Upper lobe of left lung (tissue), 6 donors: Measurements from ENCODE around the gene CERS1. TPM values are rescaled to one million over a fixed set of nuclear protein-coding genes. Genes with fewer than 3 reads are reported as not detected.

Source experiments
- ATAC-seq, 2 donors: fragments of 200-7000 bp; cut with Tn5 transposase; one replicate each; pipeline ENCODE4 v1.9.1; 2022; ENCODE audit warnings: mild to moderate bottlenecking in 2 of 2, moderate library complexity in 2 of 2; ENCODE audit not compliant: low FRiP score in 2 of 2
- DNase-seq, 2 donors: peaks; one replicate each; pipeline ENCODE4 v3.0.0-alpha.2; 2019 to 2020
- H3K27ac ChIP-seq, 4 donors: fragments of 200-600 bp; sonication (generic); one replicate each; pipeline ENCODE4 v1.5.1; 2016 to 2019
- H3K27me3 ChIP-seq, 4 donors: fragments of 200-600 bp; sonication (generic); one replicate each; pipeline ENCODE4 v1.5.1; 2017 to 2019
- H3K36me3 ChIP-seq, 4 donors: fragments of 200-600 bp; sonication (generic); one replicate each; pipeline ENCODE4 v1.5.1; 2016 to 2019
- H3K4me1 ChIP-seq, 4 donors: fragments of 200-600 bp; sonication (generic); one replicate each; pipeline ENCODE4 v1.5.1; 2018 to 2019
- H3K4me3 ChIP-seq, 4 donors: fragments of 200-600 bp; sonication (generic); one replicate each; pipeline ENCODE4 v1.5.1; 2017 to 2019; ENCODE audit warnings: mild to moderate bottlenecking in 2 of 4, moderate library complexity in 1 of 4
- H3K9me3 ChIP-seq, 4 donors: fragments of 200-600 bp; sonication (generic); one replicate each; pipeline ENCODE4 v1.5.1; 2018 to 2019
- CTCF ChIP-seq, 6 experiments: fragments of 450-650 bp in 4 of 6; fragments of 200-600 bp in 2 of 6; sonication (generic) in 2 of 6; IDR thresholded peaks; one replicate each; pipeline ENCODE4 v1.5.1; 2016 to 2019; ENCODE audit warnings: antibody characterized with exemption in 6 of 6
- EP300 ChIP-seq, 4 donors: sonication (generic); formaldehyde crosslinking; IDR thresholded peaks; one replicate each; pipeline ENCODE4 v1.5.1; 2017; ENCODE audit warnings: antibody characterized with exemption in 4 of 4, control low read depth in 2 of 4
- POLR2A ChIP-seq, 4 donors: fragments of 450-650 bp; IDR thresholded peaks; one replicate each; pipeline ENCODE4 v1.5.1; 2016 to 2017; ENCODE audit warnings: antibody characterized with exemption in 4 of 4, mild to moderate bottlenecking in 2 of 4
- POLR2AphosphoS5 ChIP-seq, 2 donors: sonication (generic); formaldehyde crosslinking; IDR thresholded peaks; one replicate each; pipeline ENCODE4 v1.5.1; 2017; ENCODE audit warnings: antibody characterized with exemption in 2 of 2
- WGBS, 2 donors: methylation state at CpG; one replicate each; pipeline ENCODE4 v1.1.5; 2017 to 2018; 5-methylcytosine and 5-hydroxymethylcytosine counted together
- total RNA-seq, 6 donors: library from RNA; depleted of rRNA in 4 of 6; stranded (reverse); fragments of >200 nt in 4 of 6; gene quantifications; one replicate each; pipeline versions ENCODE4 v1.1.0 to v1.2.1, GENCODE V29; 2016 to 2021
- donor health status: DM: no; HTN: no; CAD: no; lungs with moderate emphysema.
- donor health status: DM: no; HTN: yes; CAD: no; lungs with severe emphysema.

The CERS1 gene
- total RNA-seq, 6 donors from 2014 or later: 0.20 to 0.30 TPM; not detected in 4

- no peaks in the 10 kb centered on the region for H3K27me3 ChIP-seq
- no peak overlapping the region for H3K27ac ChIP-seq
- no peak overlapping the region for H3K4me3 ChIP-seq
- H3K4me1 ChIP-seq: peaks cover 0 to 9% (median 8%) of the 10 kb centered on the region in 4 donors
- H3K9me3 ChIP-seq: no peaks in the 10 kb centered on the region
- TF ChIP-seq POLR2AphosphoS5 (IDR thresholded peaks at IDR 0.05) (no peak), EP300 (IDR thresholded peaks at IDR 0.05) (no peak), POLR2A (IDR thresholded peaks at IDR 0.05) (no peak), CTCF (IDR thresholded peaks at IDR 0.05) (no peak)
- H3K36me3 ChIP-seq: peaks cover 77 to 100% (median 98%) of the 10 kb centered on the region in 4 donors
- DNase-seq (no peak), ATAC-seq (no peak)
- WGBS, 2 donors: 78 to 92% methylated on average over 8 to 9 of the region's 9 CpGs
Observed at GRCh38 chr19:18861235-18861634, 34.7 kb downstream of the CERS1 start.

DNA sequence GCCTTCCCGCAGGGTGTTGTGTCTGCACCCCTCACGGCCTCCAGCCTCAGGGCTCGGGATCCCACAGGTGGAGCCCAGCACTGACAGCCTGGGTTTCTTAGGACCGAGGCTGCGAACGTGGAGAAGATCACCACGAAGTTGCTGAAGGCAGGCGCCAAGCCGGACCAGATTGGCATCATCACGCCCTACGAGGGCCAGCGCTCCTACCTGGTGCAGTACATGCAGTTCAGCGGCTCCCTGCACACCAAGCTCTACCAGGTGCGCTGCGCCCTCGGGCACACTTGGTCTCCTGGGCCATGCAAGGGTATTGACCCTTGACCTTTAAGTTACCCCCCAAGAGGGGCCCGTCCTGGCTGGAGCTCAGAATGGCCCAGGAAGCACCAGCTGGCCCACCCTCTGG, 35.2 kb downstream of the CERS1 start:
- TF ChIP-seq POLR2AphosphoS5 (IDR thresholded peaks at IDR 0.05) (no peak), CTCF (IDR thresholded peaks at IDR 0.05) (no peak), EP300 (IDR thresholded peaks at IDR 0.05) (no peak), POLR2A (IDR thresholded peaks at IDR 0.05) (no peak)
- DNase-seq (no peak), ATAC-seq (no peak)
- Histone ChIP-seq H3K4me3 (no peak overlapping the region), H3K36me3 (peaks cover 77 to 100% (median 98%) of the 10 kb centered on the region in 4 donors), H3K4me1 (peaks cover 0 to 9% (median 8%) of the 10 kb centered on the region in 4 donors), H3K9me3 (no peaks in the 10 kb centered on the region), H3K27me3 (no peaks in the 10 kb centered on the region), H3K27ac (no peak overlapping the region)
- WGBS, 2 donors: 89 to 90% methylated on average over 11 to 14 of the region's 17 CpGs

- Histone ChIP-seq H3K27ac (peak overlapping the region in 1 of 4 donors; percentile 18), H3K4me1 (peaks cover 0 to 9% (median 8%) of the 10 kb centered on the region in 4 donors), H3K9me3 (no peaks in the 10 kb centered on the region), H3K36me3 (peaks cover 77 to 100% (median 98%) of the 10 kb centered on the region in 4 donors), H3K4me3 (no peak overlapping the region), H3K27me3 (no peaks in the 10 kb centered on the region)
- DNase-seq: no peak
- no peak for ATAC-seq
- no peak for TF ChIP-seq POLR2AphosphoS5 (IDR thresholded peaks at IDR 0.05)
- 69 to 85% methylated on average over 11 of the region's 11 CpGs for WGBS, 2 donors
Observed at GRCh38 chr19:18860302-18860700, 35.7 kb downstream of the CERS1 start.

DNA sequence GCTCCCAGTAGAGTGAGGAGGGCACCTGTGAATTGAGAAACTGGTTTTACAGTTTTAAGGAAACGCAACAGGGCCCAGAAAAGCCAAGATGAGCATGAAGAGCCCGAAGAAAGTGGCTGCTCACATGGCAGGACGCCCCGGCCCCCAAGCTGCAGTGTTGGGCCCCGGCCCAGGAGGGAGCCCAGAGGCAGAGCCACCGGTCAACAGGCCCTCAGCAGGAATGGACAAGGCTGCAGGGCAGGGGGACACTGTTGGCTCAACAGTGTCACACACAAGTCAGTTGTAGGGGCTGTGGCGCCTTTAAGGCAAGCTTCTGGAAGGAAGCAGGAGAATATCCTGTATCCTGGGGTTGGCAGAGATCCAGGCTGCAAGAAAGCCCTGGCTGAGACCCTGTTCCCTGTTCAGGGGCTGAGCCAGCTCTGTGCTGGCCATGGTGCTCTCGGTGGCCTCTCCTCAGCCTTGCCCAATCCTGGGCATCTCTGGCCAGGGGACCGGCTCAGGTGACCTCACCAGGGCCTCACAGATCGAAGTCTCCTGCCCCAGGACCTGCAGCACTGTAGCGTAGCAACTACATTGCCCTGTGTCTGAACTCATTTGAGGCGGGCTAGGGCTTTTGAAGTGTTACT, 36.2 kb downstream of the CERS1 start:
- 67 to 82% methylated on average over 3 to 12 of the region's 12 CpGs for WGBS, 2 donors
- DNase-seq: peak in 1 of 2 donors; percentile 57
- no peak for ATAC-seq
- TF ChIP-seq CTCF (IDR thresholded peaks at IDR 0.05): no peak
- no peak for TF ChIP-seq EP300 (IDR thresholded peaks at IDR 0.05)
- TF ChIP-seq POLR2A (IDR thresholded peaks at IDR 0.05): no peak
- no peak for TF ChIP-seq POLR2AphosphoS5 (IDR thresholded peaks at IDR 0.05)
- H3K4me3 ChIP-seq: no peak overlapping the region
- peak overlapping the region in 2 of 4 donors; percentile 18 to 35 for H3K27ac ChIP-seq
- H3K36me3 ChIP-seq: peaks cover 77 to 100% (median 98%) of the 10 kb centered on the region in 4 donors
- H3K27me3 ChIP-seq: no peaks in the 10 kb centered on the region
- H3K9me3 ChIP-seq: no peaks in the 10 kb centered on the region
- peaks cover 0 to 9% (median 8%) of the 10 kb centered on the region in 4 donors for H3K4me1 ChIP-seq

DNA sequence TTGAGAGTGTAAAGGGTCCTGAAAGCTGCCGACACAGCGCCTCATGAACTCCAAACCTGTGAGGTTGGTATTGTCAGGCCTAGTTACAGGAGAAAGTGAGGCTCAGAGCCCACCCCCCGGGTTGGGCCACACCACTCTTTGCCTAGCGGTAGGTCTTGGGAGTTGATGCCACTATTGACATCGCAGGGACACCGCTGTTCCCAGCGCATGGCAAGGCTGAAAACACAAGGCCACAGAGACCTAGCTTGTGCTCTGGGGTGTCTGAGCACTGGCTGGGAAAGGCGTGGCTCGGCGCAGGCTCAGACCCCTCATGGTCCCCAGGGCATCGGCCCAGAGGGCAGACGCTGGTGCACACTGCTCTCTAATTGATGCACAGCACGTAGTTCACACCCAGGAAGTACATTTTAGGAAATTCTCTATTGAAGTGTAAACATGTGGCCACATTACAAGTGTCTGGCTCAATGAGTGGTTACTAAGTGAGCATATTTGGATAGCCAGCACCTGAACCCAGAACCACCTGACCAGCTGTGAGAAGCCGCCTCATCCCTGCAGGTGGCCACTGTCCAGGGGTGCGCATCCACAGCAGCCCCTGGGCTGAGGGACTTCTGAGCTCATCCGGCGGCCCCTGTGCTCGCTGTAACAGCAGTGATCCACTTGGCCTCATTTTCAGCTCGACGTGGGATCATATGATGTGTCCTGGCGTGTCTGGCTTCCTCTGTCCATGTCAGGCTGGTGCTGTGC, 36.9 kb downstream of the CERS1 start:
- Histone ChIP-seq H3K4me3 (no peak overlapping the region), H3K9me3 (no peaks in the 10 kb centered on the region), H3K36me3 (peaks cover 77 to 100% (median 99%) of the 10 kb centered on the region in 4 donors), H3K27ac (peak overlapping the region in 1 of 4 donors; percentile 35), H3K27me3 (no peaks in the 10 kb centered on the region), H3K4me1 (peaks cover 0 to 9% (median 8%) of the 10 kb centered on the region in 4 donors)
- ATAC-seq: no peak
- no peak for TF ChIP-seq CTCF (IDR thresholded peaks at IDR 0.05)
- TF ChIP-seq EP300 (IDR thresholded peaks at IDR 0.05): no peak
- no peak for TF ChIP-seq POLR2A (IDR thresholded peaks at IDR 0.05)
- no peak for TF ChIP-seq POLR2AphosphoS5 (IDR thresholded peaks at IDR 0.05)
- 86 to 94% methylated on average over 12 to 21 of the region's 21 CpGs for WGBS, 2 donors
- peak in 1 of 2 donors; percentile 42 for DNase-seq
